ENCODE results near the gene SERPINA12.

The SERPINA12 gene, protein sequence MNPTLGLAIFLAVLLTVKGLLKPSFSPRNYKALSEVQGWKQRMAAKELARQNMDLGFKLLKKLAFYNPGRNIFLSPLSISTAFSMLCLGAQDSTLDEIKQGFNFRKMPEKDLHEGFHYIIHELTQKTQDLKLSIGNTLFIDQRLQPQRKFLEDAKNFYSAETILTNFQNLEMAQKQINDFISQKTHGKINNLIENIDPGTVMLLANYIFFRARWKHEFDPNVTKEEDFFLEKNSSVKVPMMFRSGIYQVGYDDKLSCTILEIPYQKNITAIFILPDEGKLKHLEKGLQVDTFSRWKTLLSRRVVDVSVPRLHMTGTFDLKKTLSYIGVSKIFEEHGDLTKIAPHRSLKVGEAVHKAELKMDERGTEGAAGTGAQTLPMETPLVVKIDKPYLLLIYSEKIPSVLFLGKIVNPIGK

DNA sequence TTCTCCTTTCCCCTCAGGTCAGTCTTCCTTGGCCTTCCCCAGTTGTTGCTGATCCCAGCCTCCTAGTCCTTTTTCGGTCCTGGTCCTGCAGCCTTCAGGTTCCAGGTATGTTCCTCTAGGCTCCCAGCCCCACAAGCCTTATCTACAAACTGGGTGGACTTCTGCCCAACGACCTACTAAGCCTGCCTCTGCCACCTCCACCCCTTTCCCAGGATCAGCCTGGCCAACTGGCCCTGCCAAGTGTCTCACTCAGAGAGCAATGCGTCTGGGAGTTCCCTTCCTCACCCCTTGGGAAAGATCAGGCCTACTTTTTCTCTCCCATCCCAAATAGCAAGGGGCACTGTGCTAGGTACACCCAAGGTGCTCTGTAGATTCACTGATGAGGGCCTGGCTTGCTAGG is at the start of gene SERPINA12:
Gene SERPINA12 (minus strand): TSS at position 114 of the 400 bp plus-strand sequence. CDS start 11,072 bp downstream, outside the sequence.
- DNase-seq, result no peak

DNA sequence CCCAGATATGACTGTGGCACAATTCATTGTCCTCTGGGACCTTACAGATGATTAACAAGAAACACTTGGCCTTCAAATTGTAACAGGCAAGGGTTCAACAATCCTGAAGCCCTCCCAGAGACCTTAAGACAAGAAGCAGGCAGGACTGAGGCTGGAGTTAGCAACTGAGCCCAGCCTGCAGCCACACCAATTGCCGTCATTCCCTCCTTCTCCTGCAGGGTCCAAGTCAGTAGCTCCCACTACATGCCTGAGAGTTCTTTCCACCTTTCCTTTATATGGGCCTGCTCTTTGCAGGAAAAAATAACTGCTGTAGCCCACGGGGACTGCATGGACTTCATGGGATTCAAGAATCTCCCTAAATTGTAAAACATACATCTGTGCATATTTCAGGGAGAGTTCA is 49.6 kb upstream of the SERPINA12 start:
- DNase-seq, result no peak

DNA sequence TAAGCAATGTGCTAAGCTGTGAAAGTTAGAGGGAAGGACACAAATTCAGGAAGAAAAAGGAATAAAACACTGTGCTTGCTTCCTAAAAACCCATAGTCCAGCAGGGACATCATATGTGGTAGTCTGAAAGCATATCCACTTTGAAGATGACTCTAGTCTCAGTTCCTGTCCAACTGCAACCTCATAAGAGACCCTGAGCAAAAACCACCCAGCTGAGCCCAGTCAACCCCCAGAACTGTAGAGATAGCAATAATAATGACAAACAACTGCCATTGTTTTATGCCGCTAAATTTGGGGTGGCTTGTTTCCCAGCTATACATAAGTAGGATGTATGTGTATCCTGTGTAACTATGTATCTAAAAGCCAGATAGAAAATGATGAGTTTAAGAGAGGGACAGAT is 48.1 kb upstream of the SERPINA12 start:
- DNase-seq, result no peak

DNA sequence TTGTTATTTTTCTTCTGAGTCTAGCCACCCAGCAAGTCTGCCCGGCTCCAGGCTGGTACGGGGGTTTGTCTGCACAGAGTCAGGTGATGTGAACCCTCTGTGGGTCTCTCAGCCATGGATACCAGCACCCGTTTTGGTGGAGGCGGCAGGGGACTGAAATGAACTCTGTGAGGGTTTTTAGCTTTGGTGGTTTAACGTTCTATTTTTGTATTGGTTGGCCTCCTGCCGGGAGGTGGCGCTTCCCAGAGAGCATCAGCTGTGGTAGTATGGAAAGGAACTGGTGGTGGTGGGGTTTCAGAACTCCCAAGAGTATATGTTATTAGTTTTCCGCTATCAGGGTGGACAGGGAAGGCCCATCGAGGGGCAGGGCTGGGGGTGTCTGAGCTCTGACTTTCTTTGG is 46.7 kb upstream of the SERPINA12 start:
- no peak for DNase-seq

DNA sequence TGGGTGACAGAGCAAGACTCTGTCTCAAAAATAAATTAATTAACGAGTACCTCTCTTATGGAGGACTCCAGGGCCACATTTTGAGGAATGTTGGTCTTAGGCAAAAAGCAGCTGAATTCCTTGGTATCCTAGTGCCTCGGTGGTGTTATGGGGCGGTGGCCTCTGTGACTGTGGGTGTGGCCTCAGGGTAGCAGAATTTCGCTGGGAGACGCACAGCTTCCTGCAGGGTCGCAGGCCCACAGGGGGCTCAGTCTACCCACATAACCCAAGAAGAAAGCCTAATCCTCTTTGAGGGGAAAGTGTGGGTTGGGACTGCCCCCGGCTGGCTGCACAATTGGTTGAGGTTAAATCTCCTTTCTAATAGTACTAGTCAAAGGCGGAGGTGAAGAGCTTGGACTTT is 40.8 kb upstream of the SERPINA12 start:
- DNase-seq, result no peak

DNA sequence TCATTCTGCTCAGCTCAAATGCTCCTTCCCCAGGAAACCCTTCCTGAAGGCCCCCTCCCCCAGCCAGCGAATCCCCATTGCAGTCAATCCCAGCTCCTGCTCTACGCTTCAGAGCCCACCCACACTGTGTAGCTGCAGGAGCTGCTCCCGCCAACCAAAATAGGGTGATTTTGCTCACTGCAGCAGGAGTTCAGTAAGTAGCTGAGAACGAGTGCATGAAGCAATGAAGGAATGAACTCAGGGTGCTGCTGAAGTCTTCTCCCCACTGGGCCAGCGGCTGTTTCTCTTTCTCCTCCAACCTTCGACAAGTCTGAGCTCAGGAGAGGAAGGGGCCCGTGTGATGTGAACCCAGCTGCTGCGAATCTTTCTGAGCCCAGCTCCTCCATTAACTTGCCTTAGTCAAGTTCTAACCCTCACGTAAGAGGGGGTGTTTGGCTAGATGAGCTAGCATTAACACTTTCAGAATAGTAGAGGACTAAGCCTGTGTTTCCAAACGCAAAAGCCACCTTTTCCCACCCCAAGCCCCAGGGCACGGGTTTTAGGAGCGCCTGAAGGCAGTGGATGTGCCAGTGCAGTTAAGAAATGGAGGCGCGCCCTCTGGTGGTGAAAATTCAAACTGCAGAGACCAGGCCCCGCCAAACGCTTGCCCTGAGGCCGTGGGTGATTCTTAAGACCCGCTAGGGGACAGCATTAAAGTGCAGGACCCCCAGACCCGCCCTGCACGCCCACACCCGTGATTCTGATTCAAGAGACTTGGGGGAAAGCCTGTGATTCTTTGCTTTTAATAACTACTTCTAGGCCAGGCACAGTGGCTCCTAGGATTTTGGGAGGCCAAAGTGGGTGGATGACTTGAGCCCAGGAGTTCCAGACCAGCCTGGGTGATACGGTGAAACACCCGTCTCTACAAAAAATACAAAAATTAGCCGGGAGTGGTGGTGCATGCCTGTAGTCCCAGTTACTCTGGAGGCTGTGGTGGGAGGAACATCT is 40.0 kb upstream of the SERPINA12 start:
- DNase-seq, result no peak

DNA sequence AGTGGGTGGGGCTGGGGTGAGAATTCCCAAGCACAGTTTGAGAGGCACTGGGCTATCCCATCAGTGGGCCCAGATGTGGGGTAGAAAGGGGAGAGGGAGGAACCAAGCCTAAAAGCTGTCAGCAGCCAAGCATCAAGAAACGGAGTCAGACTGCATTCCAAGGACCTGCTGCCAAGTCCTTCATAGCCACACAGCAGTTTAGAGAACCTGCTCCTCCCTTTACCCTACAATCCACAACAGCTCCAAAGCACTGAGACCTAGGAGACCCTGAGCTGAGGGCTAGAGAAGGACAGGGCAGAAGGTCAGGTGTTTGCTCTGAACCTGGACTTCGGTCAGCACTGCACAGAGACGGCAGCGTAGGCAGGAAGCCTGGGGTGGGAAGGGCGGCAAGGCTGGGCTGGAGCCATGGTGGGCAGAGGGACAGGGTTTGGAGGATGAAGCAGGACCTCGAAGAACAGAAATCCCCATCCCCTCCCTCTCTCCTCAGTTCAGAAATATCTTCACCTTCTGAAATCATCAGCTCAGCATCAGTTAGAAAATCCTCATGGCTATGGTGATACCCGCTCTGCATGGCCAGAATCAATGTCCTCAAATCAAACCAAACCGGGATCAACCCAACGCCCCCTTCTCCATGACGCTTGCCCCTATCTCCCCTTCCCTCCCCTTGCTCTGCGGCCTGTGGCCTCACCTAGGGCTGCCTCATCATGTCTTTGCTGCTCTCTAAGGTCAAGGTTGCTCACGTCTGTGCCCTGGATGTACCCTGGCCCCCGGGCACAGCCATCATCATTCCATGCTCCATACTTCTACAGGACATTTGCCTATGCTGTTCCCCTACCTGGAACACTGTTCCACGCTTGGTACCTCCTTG is 39.1 kb upstream of the SERPINA12 start:
- no peak for DNase-seq

DNA sequence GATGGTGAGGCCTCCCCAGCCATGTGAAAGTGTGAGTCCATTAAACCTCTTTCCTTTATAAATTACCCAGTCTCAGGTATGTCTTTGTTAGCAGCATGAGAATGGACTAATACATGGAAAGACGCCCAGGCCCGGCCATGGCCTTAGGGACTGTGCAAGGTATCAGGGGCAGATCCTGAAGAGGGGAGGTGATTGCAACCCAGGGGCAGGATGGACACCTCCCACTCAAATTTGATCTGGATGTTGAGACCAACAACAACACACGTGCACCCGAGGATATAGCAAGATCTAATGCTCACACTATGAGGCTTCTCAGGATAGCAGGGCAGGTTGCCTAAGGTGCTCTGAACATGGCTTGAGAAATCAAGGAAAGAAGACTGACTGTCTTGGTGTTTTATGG is 38.5 kb upstream of the SERPINA12 start:
- no peak for DNase-seq

DNA sequence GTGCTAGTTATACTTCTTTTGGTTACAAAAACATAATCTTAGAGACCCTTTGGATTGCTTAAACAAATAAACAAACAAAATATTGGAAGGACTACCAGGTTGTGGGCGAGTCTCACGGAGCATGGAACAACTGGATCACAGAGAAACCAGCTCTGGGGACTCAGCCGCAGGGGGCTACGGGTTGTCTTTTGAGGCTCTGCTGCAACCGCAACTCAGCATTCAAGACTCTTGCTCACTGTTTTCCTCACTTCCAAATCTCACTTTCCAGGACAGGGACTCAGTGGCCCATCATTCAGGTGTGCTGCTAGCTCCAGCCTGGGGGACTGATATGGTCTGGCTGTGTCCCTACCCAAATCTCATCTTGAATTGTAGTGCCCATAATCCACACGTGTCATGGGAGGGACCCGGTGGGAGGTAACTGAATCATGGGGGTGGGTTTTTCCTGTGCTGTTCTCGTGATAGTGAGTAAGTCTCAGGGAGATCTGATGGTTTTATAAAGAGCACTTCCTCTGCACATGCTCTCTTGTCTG is 37.9 kb upstream of the SERPINA12 start:
- DNase-seq, result no peak

DNA sequence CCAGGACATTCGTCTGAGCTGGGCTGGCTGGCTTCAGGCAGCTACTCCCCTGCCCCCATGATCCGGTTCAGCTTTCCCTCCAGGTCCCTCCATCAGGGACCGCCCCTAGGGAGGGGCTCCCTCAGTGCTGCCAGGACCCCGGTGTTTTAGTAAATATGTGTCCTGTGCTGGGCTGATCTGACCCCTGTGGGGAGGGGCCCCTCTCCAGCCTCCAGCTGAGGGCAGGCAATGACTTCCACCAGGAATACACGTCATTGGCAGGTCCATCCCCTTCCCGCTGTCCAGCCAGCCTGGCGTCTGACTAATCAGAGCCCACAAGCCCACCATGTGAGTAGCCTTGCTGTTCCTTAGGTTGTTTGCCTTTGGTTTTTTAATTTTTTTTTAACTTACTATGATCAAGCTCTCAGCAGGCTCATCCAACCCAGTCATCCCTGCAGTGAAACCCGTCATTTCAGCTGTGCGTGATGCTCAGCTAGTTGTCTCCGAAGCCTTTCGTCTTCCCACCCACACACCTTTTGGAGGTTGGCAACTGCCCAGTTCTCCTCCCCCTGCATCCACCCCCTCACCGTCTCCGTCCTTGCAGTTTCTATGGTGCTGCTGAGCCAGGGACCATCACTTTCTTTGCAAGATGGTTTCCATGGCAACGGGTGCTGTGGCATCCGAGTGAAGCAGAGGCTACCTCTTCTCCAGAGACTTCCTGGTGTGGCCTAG is 36.0 kb upstream of the SERPINA12 start:
- DNase-seq, result no peak

DNA sequence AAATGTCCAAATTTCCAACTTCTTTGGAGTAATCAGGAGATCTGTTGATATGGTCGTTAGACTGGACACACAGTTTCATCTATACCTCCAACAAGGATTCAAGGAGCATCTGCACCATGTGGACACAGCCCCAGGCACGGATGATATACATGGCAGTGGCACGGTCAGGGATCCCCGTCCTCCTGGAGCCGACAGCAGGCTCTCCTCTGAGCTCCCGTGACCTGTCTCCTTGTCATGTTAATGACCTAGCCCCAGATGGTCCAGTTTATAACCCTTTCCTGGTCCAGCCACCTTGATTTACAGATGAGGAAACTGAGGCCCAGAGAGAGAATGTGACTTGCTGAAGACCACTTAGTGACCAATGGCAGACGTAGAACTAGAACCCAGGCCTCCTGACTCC is 35.5 kb upstream of the SERPINA12 start:
- DNase-seq, result no peak

DNA sequence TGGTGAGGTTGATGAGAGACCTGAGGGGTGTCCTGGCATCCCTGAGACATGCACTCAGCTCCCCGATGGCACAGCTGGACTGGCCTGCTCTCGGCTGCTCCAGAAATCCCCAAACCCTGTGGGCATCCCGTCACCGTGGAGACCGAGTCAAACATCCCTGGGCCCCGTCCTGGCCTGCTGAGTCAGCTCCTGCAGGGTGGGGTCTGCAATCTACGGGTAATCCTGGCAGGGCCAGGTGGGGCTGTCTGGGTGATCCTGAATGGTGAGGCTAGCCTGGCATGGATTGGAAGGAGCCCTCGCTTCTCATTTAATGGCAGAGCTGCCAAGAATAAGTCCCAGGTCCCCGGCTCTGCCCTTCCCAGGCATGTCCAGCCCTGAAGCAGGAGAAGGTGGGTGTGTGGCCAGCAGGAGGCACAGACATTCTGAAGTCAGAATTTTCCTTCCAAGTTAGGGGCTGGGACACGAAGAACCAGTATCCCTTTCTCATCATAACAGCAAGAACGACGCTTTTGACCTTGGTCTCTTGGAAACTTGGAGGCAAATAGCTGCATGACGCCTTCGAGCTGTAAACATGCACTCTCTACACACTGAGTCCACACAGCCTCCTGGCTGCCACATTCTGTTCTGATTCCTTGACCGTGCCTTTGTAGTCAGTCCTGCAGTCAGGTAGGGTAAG is 34.3 kb upstream of the SERPINA12 start:
- no peak for DNase-seq

DNA sequence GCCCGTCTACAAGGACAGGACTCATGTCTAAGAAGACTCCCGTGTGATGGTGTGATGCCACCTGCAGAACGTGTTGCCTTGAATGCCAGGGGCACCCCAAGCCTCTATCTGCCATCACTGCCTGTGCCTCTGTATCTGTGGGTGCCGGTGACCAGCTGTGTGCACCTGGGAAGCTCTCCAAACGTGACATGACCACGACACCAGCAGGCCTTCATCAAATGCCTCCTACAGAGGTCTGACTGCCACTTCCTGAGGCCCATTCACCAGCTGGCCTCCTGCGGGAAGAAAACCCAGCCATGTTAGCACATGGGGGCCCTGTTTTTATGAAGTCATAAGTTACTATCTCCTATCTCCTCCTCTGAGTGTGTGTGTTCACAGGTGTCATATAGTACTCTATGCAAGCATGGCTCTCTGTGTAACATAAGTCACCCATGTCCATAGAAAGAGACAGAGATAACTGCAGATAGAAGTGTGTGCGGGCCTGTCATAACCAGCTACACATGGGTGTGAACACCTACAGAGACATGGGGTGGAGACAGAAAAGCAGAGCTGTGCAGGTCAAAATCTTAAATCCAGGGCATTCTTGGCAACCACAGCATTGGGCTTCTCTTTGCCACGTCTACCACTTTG is 33.7 kb upstream of the SERPINA12 start:
- no peak for DNase-seq

DNA sequence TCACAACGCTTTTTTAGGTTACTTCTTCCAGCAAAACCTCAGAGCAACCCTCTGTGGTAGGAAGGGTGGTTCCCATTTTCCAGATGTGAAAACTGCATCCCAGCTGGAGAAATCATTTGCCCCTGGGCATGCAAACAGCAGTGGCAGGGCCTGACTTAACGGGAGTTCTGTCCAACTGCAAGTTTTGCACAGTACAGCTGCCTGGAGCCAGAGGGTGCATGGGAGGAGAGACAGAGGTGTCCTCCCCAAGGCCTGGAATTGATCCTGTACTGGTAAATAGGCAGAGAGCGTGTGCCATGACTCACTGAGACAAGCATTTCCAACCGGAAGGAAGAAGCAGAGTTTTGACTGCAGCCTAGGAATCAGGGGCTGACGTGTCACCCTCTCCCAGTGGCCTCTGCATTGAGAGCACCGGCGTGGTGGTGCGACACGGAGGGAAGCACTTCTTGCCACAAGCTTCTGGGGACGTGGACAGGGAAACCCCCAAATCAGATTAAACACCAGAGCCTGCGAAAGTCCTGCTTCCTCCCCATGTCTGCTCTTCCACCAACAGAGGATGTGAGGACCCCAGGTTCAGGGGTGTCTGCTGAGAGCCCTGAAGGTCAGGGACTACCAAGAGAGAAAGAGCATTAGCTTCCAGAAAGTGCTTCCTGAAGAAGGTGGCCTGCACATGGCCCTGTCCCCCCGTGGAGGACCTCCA is 33.0 kb upstream of the SERPINA12 start:
- no peak for DNase-seq

DNA sequence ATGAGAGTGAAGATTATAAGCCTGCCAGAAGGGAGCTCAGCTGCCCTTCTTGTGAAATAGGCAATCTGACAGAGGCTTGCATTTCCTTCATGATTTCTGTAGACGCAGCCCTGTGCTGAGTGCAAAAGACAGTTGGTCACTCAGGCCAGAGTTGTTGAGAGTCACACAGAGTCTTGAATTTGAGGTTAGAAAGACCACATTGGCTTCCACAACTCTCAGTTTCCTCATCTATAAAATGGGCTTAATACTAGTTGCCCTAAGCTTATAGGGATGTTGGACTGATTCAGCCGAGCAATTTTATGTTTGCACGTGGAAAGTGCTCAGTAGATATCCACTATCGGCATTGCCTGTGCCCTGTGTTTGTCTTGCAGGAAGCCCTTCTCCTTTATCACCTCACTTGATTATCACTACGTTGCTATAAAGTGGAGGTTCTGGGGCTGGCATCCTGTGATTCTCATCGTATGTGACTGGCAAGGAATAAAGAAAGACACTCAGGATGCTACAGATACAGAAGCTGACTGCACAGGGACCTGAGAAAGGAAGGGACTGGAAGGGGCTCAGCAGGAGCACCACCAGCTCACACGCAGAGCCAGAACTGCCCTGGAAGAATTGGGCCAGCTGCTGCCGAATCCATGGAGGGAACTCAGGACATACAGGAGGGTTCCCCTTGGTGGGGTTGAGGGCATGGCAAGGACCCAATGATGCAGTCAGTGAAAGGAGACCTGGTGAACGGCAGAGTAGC is 32.1 kb upstream of the SERPINA12 start:
- no peak for DNase-seq

DNA sequence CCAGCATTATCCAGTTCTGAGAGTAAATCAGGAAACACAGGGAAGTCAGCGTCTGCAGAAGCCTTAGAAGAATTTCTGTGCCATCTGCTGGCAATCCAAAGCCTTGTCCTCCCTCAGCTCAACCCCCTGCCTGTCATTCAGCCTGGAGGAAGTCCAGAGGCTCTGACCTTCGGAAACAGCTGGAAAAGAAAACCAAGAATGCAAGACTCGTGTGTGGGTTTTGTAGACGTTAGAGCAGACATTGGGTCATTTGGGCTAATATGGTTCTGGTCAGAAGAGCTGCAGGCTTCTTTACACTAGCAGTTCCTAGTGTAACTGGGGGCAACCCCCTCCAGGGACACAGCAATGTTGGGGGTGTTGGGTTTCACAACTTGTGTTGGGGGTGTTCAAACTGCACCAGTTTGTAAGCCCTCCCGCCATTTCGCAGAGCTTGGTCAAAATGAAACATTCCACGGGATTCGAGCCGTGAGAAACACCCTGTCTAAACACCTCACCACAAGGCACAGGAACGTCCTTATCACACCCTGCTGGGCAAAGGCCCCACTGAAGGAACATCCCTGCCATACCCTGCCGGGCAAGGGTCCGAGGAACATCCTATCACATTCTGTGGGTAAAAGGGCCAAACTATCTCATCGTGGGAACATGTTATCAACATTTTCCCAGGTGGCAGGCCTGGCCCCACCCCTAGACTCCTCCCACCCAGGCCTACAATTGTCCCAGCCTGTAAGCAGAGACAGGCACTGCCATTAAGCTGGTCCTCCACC is 30.9 kb upstream of the SERPINA12 start:
- no peak for DNase-seq

DNA sequence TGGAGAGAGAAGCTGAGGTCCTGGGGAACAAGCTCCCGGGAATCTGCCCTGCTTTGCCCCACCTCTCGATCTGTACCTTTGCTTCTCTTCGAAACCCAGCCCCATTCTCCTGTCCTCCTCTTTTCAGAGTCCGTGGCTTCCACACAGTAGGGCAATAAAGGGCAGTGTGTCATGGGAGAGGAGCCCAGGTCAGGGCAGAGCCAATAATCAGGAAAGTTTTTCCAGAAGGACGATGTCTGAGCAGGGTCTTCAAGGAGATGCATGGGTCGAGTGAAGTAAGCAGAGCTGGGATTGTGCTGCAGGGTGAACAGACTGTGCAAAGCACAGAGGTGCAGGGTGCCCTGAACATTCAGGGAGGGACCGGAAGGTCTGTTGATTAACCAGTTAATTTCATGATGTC is 29.9 kb upstream of the SERPINA12 start:
- DNase-seq, result no peak

DNA sequence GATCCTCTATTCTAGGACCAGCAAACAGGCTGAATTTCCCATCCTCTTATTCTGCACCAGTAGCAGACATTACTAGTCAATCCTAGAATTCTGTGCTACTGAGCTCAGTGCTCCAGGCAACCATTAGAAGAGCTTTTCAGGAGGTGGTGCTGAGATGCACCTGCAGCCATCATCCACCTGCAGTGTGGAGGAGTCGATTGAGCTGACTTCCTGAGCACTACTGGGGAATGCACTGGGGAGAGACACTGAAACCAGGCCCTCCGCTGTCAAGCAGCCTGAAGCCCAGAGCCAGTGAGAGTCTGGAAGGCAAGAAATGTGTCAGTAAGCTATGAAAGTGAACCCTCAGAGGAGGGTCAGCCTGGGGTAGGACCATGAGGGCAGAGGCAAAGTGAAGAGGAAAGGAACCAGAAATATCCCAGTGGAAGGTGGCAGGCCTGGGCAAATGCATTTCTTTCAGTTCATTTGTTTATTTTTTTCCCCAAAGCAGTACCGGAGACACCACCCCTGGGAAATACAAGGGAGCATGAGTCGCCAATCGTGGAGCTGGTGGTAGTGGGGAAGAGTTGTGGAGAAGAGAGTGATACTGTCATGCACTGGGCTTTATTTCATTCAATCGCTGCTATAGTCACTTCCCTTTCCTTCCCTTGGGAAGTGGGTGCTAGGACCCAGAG is 28.9 kb upstream of the SERPINA12 start:
- DNase-seq, result no peak

Measured in NCI-H1417 treated with DMSO at 0.1 percent for 48 hours (cell line).